ENCODE data around the gene LRFN4. TPM values are rescaled to one million over a fixed set of nuclear protein-coding genes. Genes with fewer than 3 reads are reported as not detected.

The LRFN4 gene
- total RNA-seq, 4 donors from 2014 or later: 1.5 to 17.0 (median 5.4) TPM

DNA sequence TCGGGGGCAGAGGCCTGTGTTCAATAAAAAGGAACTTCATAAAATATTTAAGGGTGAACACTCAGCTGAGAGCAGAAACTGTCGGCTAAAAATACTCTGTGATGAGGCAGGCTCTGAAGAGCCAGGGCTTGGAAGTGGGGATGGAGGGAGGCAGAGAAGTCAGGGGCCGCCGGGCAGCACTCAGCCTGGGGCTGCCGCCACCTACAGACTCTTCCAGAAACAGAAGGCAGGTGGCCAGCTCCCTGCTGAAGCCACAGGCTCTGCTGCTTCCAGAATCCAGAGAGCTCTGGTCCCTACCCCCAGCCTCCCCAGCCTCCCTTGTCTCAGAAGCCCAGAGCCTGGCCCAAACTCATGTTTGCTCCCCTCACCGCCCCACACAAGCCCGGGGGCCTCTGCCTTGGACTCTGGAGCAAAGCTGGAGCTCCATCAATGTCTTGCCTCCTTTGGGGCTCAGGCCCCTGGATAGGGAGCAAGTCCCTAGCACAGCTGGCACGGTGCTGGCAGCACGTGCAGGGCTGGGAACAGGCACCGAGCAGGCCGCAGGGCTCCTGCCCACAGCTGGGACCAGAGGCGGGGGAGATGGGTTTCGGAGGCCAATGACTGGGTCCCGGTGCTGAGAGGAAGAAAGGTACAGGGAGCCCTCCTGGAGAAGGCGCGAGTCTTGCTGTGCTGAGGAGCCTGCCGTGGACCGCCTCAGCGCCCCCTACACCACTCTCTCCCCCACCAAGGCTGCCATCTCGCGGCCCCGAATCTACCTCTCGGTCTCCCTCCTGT lies 8.2 kb downstream of the LRFN4 start:
- no peaks in the 10 kb centered on the region for H3K27me3 ChIP-seq
- H3K9me3 ChIP-seq: no peaks in the 10 kb centered on the region
- no peaks in the 10 kb centered on the region for H3K36me3 ChIP-seq
- DNase-seq: no peak
- intact Hi-C loops (cut with DNase I; ENCODE audit: low total_unique reads): no loop called here
- H3K27ac ChIP-seq: no peak overlapping the region
- TF ChIP-seq, protein P1, sequence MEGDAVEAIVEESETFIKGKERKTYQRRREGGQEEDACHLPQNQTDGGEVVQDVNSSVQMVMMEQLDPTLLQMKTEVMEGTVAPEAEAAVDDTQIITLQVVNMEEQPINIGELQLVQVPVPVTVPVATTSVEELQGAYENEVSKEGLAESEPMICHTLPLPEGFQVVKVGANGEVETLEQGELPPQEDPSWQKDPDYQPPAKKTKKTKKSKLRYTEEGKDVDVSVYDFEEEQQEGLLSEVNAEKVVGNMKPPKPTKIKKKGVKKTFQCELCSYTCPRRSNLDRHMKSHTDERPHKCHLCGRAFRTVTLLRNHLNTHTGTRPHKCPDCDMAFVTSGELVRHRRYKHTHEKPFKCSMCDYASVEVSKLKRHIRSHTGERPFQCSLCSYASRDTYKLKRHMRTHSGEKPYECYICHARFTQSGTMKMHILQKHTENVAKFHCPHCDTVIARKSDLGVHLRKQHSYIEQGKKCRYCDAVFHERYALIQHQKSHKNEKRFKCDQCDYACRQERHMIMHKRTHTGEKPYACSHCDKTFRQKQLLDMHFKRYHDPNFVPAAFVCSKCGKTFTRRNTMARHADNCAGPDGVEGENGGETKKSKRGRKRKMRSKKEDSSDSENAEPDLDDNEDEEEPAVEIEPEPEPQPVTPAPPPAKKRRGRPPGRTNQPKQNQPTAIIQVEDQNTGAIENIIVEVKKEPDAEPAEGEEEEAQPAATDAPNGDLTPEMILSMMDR (IDR thresholded peaks at IDR 0.05): no peak
- no peak for TF ChIP-seq POLR2A (IDR thresholded peaks at IDR 0.05)
- H3K4me3 ChIP-seq: no peak overlapping the region
- H3K4me1 ChIP-seq: no peaks in the 10 kb centered on the region

DNA sequence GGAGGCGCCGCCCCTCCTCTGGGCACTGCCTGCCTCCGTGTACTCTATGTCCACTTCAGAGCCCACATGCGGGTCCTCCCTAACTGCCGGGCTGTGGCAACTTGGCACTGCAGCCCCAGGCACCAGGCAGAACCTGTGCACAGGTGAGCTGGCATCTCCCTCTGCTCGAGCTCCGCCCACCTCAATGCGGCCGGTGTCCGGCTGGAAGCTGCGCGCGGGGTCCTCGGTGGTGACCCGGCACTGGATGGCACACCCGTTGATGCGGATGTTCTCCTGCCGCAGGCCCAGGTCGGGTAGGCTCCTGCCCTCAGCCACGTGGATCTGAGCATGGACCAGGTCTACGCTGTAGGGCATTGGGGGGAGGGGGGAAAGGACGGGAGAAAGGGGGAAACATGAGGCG lies 9.1 kb downstream of the LRFN4 start:
- Histone ChIP-seq H3K9me3 (no peaks in the 10 kb centered on the region), H3K4me3 (no peak overlapping the region), H3K27me3 (no peaks in the 10 kb centered on the region), H3K27ac (no peak overlapping the region), H3K4me1 (no peaks in the 10 kb centered on the region), H3K36me3 (no peaks in the 10 kb centered on the region)
- TF ChIP-seq, protein P1 (IDR thresholded peaks at IDR 0.05): no peak
- TF ChIP-seq POLR2A (IDR thresholded peaks at IDR 0.05): no peak
- no peak for DNase-seq
- intact Hi-C loops (cut with DNase I; ENCODE audit: low total_unique reads): no loop called here

DNA sequence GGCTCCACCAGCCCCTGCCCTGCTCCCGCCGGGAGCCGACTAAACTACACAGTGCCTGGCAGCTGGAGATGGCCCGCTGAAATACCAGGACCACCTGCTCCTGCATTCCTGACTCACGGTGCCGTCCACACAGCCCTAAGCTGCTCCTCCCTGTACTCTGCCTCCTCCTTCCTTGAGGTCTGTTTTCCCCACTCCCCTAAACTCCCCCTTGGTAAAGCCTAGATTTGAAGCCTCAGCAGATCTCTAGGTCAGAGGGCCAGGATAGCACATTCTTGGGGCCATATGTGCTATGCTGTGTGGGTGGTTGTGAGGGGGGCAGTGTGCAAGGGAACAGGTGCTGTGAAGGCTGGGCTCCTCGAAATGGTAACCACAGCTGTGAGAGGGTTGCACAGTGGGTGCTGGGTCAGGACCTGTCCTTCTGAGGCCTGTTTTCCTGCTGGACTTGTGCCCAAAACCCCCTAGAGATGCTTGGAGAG lies 9.7 kb downstream of the LRFN4 start:
- H3K4me1 ChIP-seq: no peaks in the 10 kb centered on the region
- intact Hi-C loops (cut with DNase I; ENCODE audit: low total_unique reads): no loop called here
- H3K9me3 ChIP-seq: no peaks in the 10 kb centered on the region
- H3K27ac ChIP-seq: no peak overlapping the region
- H3K27me3 ChIP-seq: no peaks in the 10 kb centered on the region
- H3K36me3 ChIP-seq: no peaks in the 10 kb centered on the region
- DNase-seq: no peak
- TF ChIP-seq, protein P1 (IDR thresholded peaks at IDR 0.05): no peak
- no peak for TF ChIP-seq POLR2A (IDR thresholded peaks at IDR 0.05)
- no peak overlapping the region for H3K4me3 ChIP-seq

DNA sequence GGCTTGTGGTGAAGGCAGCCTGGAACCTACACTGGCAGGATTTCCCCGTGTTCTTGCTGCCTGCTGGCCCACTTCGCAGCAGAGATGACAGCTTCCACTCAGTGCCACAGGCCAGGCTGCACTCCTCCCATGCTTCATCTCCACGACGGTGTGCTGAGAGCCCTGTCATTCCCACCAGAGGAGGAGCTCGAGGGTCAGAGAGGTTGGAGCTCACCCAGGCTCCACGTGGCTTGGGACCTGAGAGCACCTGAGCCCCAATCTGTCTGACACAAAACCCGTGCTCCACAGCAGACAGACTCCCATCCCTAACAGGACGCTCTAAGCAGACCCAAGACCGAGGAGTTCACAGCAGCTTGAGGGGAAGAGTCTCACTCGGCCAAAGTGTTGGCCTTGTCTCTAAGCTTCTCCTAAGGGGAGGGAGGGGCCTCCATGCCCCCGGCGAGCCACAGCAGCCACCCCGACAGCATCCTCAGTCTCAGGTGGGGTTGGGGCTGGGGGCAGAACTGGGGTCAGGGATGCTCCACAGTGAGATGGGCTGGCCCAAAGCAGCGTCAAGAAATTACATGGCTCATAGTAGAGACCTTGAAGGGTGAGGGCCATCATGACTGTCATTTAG lies 10.7 kb downstream of the LRFN4 start:
- DNase-seq: no peak
- no peak overlapping the region for H3K4me3 ChIP-seq
- H3K9me3 ChIP-seq: no peaks in the 10 kb centered on the region
- H3K27me3 ChIP-seq: no peaks in the 10 kb centered on the region
- intact Hi-C loops (cut with DNase I; ENCODE audit: low total_unique reads): no loop called here
- no peak overlapping the region for H3K27ac ChIP-seq
- no peaks in the 10 kb centered on the region for H3K4me1 ChIP-seq
- H3K36me3 ChIP-seq: no peaks in the 10 kb centered on the region
- TF ChIP-seq POLR2A (IDR thresholded peaks at IDR 0.05): no peak
- TF ChIP-seq, protein P1 (IDR thresholded peaks at IDR 0.05): no peak

DNA sequence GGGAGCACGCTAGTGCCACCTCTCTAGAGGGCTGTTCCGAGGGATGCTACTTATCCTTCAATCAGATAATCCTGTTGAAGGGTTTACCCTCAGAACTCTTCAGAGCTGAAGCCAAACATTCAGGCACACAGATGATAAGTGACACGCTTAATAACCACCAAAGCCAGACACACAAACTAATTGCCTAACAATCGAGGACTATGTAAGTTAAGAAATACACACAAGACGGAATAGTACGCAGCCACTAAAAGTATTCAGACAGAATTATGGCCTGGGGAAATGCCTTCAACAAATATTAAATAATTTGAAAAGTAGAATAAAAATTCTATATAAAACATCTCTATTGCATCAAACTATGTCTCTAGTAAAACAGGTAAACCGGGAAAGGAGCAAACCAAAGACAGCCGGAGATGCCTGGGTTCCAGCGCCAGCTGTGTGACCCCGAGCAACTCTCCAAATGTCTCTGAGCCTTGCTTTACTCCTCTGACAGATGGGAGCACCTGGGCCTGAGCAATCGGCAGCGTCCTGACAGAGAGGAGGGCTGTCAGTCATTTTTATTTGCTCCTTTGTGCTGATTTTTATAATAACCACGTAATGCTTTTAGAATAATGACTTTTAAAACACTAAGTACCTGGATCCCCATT lies 11.3 kb downstream of the LRFN4 start:
- TF ChIP-seq, protein P1 (IDR thresholded peaks at IDR 0.05): no peak
- TF ChIP-seq POLR2A (IDR thresholded peaks at IDR 0.05): no peak
- DNase-seq: no peak
- Histone ChIP-seq H3K27ac (no peak overlapping the region), H3K27me3 (no peaks in the 10 kb centered on the region), H3K9me3 (no peaks in the 10 kb centered on the region), H3K36me3 (no peaks in the 10 kb centered on the region), H3K4me3 (no peak overlapping the region), H3K4me1 (no peaks in the 10 kb centered on the region)
- intact Hi-C loops (cut with DNase I; ENCODE audit: low total_unique reads): no loop called here

All from uterus (tissue), 4 donors.